ENCODE data around the gene WDPCP. TPM values are rescaled to one million over a fixed set of nuclear protein-coding genes. Genes with fewer than 3 reads are reported as not detected.
A peak's percentile ranks its signal among the peaks of the same experiment; 100 is the strongest.

The WDPCP gene
- total and polyA plus RNA-seq, 2 donors (not counting 1 experiment from before 2014, with no cell fraction given), result 5.6 to 22.8 TPM

DNA sequence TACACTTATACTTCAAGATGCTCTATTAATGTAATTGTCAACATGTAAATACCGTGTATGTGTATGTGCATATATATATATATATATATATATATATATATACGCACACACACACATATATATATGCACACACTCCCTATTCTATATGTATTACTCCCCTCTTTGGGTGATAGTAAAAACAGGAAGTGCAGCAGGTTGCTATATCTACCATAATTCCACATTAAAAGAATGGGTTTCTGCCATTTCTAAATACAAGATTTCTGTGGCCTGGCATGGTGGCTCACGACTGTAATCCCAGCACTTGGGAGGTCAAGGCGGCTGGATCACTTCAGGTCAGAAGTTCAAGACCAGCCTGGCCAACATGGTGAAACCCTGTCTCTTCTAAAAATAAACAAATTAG, 460.7 kb downstream of the WDPCP start:
- no peak overlapping the region for H3K9ac ChIP-seq (ENCODE audit: low read length)
- Mint-ChIP-seq H3K27me3 (no peaks in the 10 kb centered on the region), H3K9me3 (ENCODE audit: insufficient read depth) (peaks cover 18% of the 10 kb centered on the region), H3K27ac (no peak overlapping the region), H3K4me1 (peaks cover 18% of the 10 kb centered on the region), H3K4me3 (no peak overlapping the region)
- ATAC-seq (ENCODE audit: low read depth), result no peak
- ChIA-PET POLR2A (no interaction called here), CTCF (no interaction called here)
- no peak overlapping the region for H3K27ac ChIP-seq (ENCODE audit: low read length in 2 of 2)
- H3K4me3 ChIP-seq (ENCODE audit: control extremely low read depth in 1 of 5, extremely low read depth in 1 of 5, insufficient read depth in 1 of 5, low read depth in 2 of 5, low read length in 4 of 5), result no peak overlapping the region
- H3K4me1 ChIP-seq (ENCODE audit: control insufficient read depth in 2 of 2, insufficient read depth in 2 of 2, low read length in 2 of 2), result peaks cover 13 to 21% of the 10 kb centered on the region in 2 donors
- no peaks in the 10 kb centered on the region for H3K36me3 ChIP-seq (replicated peaks in 1 of 2; ENCODE audit: control extremely low read depth in 1 of 2, control insufficient read depth in 1 of 2, extremely low read depth in 1 of 2, insufficient read depth in 2 of 2, low read length in 1 of 2)
- no peak overlapping the region for H2AFZ ChIP-seq (ENCODE audit: insufficient read depth, low read depth, low read length, poor library complexity, severe bottlenecking)
- intact Hi-C loops (cut with micrococcal nuclease), result no loop called here
- no peaks in the 10 kb centered on the region for H3K79me2 ChIP-seq (ENCODE audit: control insufficient read depth, insufficient read depth, low read length)
- no peaks in the 10 kb centered on the region for H4K20me1 ChIP-seq (ENCODE audit: control insufficient read depth, insufficient read depth, low read length, poor library complexity, severe bottlenecking)
- peaks cover 0 to 4% (median 1%) of the 10 kb centered on the region in 3 donors for H3K9me3 ChIP-seq (ENCODE audit: control extremely low read depth in 1 of 3, control insufficient read depth in 2 of 3, insufficient read depth in 1 of 3, low read length in 2 of 3)
- no peaks in the 10 kb centered on the region for H3K27me3 ChIP-seq (replicated peaks in 1 of 4; ENCODE audit: control extremely low read depth in 1 of 4, control insufficient read depth in 3 of 4, insufficient read depth in 4 of 4, low read length in 3 of 4)
- H3K4me2 ChIP-seq (replicated peaks; ENCODE audit: low read depth, low read length, poor library complexity, severe bottlenecking), result no peak overlapping the region
- TF ChIP-seq EZH2 (IDR thresholded peaks at IDR 0.05; ENCODE audit: borderline replicate concordance, insufficient read depth, low read depth, low read length, poor library complexity, severe bottlenecking), result no peak
- TF ChIP-seq, protein P1, sequence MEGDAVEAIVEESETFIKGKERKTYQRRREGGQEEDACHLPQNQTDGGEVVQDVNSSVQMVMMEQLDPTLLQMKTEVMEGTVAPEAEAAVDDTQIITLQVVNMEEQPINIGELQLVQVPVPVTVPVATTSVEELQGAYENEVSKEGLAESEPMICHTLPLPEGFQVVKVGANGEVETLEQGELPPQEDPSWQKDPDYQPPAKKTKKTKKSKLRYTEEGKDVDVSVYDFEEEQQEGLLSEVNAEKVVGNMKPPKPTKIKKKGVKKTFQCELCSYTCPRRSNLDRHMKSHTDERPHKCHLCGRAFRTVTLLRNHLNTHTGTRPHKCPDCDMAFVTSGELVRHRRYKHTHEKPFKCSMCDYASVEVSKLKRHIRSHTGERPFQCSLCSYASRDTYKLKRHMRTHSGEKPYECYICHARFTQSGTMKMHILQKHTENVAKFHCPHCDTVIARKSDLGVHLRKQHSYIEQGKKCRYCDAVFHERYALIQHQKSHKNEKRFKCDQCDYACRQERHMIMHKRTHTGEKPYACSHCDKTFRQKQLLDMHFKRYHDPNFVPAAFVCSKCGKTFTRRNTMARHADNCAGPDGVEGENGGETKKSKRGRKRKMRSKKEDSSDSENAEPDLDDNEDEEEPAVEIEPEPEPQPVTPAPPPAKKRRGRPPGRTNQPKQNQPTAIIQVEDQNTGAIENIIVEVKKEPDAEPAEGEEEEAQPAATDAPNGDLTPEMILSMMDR (IDR thresholded peaks at IDR 0.05), result no peak
- DNase-seq, result no peak
- 83% methylated on average over 1 of the region's 4 CpGs for WGBS (ENCODE audit: insufficient coverage)

DNA sequence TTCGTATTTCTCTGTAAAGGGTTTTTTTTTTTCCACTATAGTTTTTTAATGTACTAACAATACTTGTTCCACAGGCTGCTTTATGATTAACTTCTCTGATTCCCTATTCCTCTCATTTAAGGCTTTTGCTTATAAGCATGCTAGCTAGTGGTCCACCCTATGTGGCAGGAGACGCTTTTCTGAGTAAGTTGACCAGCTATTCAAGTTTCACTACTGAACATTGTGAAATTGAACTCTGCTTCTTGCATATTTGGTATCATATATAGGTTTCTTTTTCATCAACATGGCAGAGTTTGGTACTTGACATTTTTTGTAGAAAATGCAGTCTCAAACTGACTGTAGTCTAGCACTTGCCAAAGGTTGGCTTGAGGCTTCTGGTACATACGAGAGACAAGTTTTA, 463.4 kb downstream of the WDPCP start:
- POLR2A ChIA-PET, result no interaction called here
- H3K4me3 Mint-ChIP-seq, result peak overlapping the region; percentile 29

More for the DNA sequence above, 463.4 kb downstream of the WDPCP start:
- peaks cover 13 to 21% of the 10 kb centered on the region in 2 donors for H3K4me1 ChIP-seq (ENCODE audit: control insufficient read depth in 2 of 2, insufficient read depth in 2 of 2, low read length in 2 of 2)
- H3K36me3 ChIP-seq (replicated peaks in 1 of 2; ENCODE audit: control extremely low read depth in 1 of 2, control insufficient read depth in 1 of 2, extremely low read depth in 1 of 2, insufficient read depth in 2 of 2, low read length in 1 of 2), result no peaks in the 10 kb centered on the region
- H3K27ac ChIP-seq (ENCODE audit: low read length in 2 of 2), result peak overlapping the region in 1 of 2 donors; percentile 5
- Mint-ChIP-seq H3K27ac (no peak overlapping the region), H3K27me3 (no peaks in the 10 kb centered on the region), H3K9me3 (ENCODE audit: insufficient read depth) (peaks cover 6% of the 10 kb centered on the region), H3K4me1 (peaks cover 18% of the 10 kb centered on the region)
- peak overlapping the region; percentile 21 for H3K9ac ChIP-seq (ENCODE audit: low read length)
- no peaks in the 10 kb centered on the region for H3K9me3 ChIP-seq (ENCODE audit: control extremely low read depth in 1 of 3, control insufficient read depth in 2 of 3, insufficient read depth in 1 of 3, low read length in 2 of 3)
- CTCF ChIA-PET, result no interaction called here
- no peak overlapping the region for H3K4me3 ChIP-seq (ENCODE audit: control extremely low read depth in 1 of 5, extremely low read depth in 1 of 5, insufficient read depth in 1 of 5, low read depth in 2 of 5, low read length in 4 of 5)
- intact Hi-C loops (cut with micrococcal nuclease), result no loop called here
- ATAC-seq (ENCODE audit: low read depth) (no peak), DNase-seq (peak; percentile 2)
- H3K79me2 ChIP-seq (ENCODE audit: control insufficient read depth, insufficient read depth, low read length), result no peaks in the 10 kb centered on the region
- no CpG with 5 or more reads among the region's 3 CpGs for WGBS (ENCODE audit: insufficient coverage)
- H2AFZ ChIP-seq (ENCODE audit: insufficient read depth, low read depth, low read length, poor library complexity, severe bottlenecking), result no peak overlapping the region
- peak overlapping the region; percentile 36 for H3K4me2 ChIP-seq (replicated peaks; ENCODE audit: low read depth, low read length, poor library complexity, severe bottlenecking)
- TF ChIP-seq, protein P1 (IDR thresholded peaks at IDR 0.05), result no peak
- no peak for TF ChIP-seq EZH2 (IDR thresholded peaks at IDR 0.05; ENCODE audit: borderline replicate concordance, insufficient read depth, low read depth, low read length, poor library complexity, severe bottlenecking)
- no peaks in the 10 kb centered on the region for H4K20me1 ChIP-seq (ENCODE audit: control insufficient read depth, insufficient read depth, low read length, poor library complexity, severe bottlenecking)
- no peaks in the 10 kb centered on the region for H3K27me3 ChIP-seq (replicated peaks in 1 of 4; ENCODE audit: control extremely low read depth in 1 of 4, control insufficient read depth in 3 of 4, insufficient read depth in 4 of 4, low read length in 3 of 4)

All from B cell (primary cell).